Trophoblast cell (in vitro differentiated cells and primary cell): ENCODE measurements around the gene PKP4.

ENCODE experiments used
- DNase-seq, 2 donors: peaks; one replicate each; pipeline ENCODE4 v3.0.0-alpha.2; 2016
- H2AFZ ChIP-seq: 2 replicates; pipeline ENCODE4 v1.6.1; 2013; ENCODE audit warnings: low read length, moderate library complexity, mild to moderate bottlenecking; ENCODE audit not compliant: insufficient read depth, poor library complexity
- H2AK5ac ChIP-seq: 2 replicates; pipeline ENCODE4 v1.6.1; 2013; ENCODE audit warnings: mild to moderate bottlenecking, low read length
- H2BK120ac ChIP-seq: 2 replicates; pipeline ENCODE4 v1.6.1; 2013; ENCODE audit warnings: low read length, mild to moderate bottlenecking, moderate library complexity; ENCODE audit not compliant: insufficient read depth, poor library complexity
- H2BK12ac ChIP-seq: 2 replicates; pipeline ENCODE4 v1.6.1; 2013; ENCODE audit warnings: mild to moderate bottlenecking, low read length, moderate library complexity
- H2BK5ac ChIP-seq: 2 replicates; pipeline ENCODE4 v1.6.1; 2013; ENCODE audit warnings: low read length, low read depth, moderate library complexity, mild to moderate bottlenecking; ENCODE audit not compliant: poor library complexity
- H3K14ac ChIP-seq: 2 replicates; pipeline ENCODE4 v1.6.1; 2013; ENCODE audit warnings: mild to moderate bottlenecking, low read length
- H3K18ac ChIP-seq: 2 replicates; pipeline ENCODE4 v1.6.1; 2013; ENCODE audit warnings: mild to moderate bottlenecking, low read length
- H3K23ac ChIP-seq: 2 replicates; pipeline ENCODE4 v1.6.1; 2013; ENCODE audit warnings: low read length
- H3K27ac ChIP-seq: 2 replicates; pipeline ENCODE4 v1.5.1; 2013; ENCODE audit warnings: low read depth, mild to moderate bottlenecking, inconsistent platforms, low read length, moderate library complexity
- H3K27me3 ChIP-seq: 2 replicates; pipeline ENCODE4 v1.6.1; 2013; ENCODE audit warnings: inconsistent platforms, mild to moderate bottlenecking, low read length, moderate library complexity; ENCODE audit not compliant: insufficient read depth
- H3K36me3 ChIP-seq, 2 experiments: 1 replicate in 1 of 2; 2 replicates in 1 of 2; pipeline ENCODE4 v1.6.1; 2013; ENCODE audit warnings: low read length in 2 of 2, mild to moderate bottlenecking in 2 of 2, moderate library complexity in 1 of 2; ENCODE audit not compliant: insufficient read depth in 2 of 2, control insufficient read depth in 1 of 2
- H3K4ac ChIP-seq: 2 replicates; pipeline ENCODE4 v1.6.1; 2013; ENCODE audit warnings: low read depth, mild to moderate bottlenecking, low read length, moderate library complexity
- H3K4me1 ChIP-seq, 2 experiments: 1 replicate in 1 of 2; 2 replicates in 1 of 2; pipeline ENCODE4 v1.6.1; 2013; ENCODE audit warnings: low read length in 2 of 2, mild to moderate bottlenecking in 2 of 2, moderate library complexity in 1 of 2; ENCODE audit not compliant: insufficient read depth in 2 of 2, control insufficient read depth in 1 of 2
- H3K4me2 ChIP-seq: 2 replicates; pipeline ENCODE4 v1.6.1; 2013; ENCODE audit warnings: inconsistent platforms, mild to moderate bottlenecking, low read length, moderate library complexity
- H3K4me3 ChIP-seq: 2 replicates; pipeline ENCODE4 v1.5.1; 2013; ENCODE audit warnings: mild to moderate bottlenecking, low read depth, low read length, inconsistent platforms
- H3K79me1 ChIP-seq: one replicate; pipeline ENCODE4 v1.6.1; 2013; ENCODE audit warnings: low read length
- H3K79me2 ChIP-seq: 2 replicates; pipeline ENCODE4 v1.6.1; 2013; ENCODE audit warnings: low read length, mild to moderate bottlenecking; ENCODE audit not compliant: control insufficient read depth, insufficient read depth, poor library complexity
- H3K9ac ChIP-seq: 2 replicates; pipeline ENCODE4 v1.6.1; 2013; ENCODE audit warnings: mild to moderate bottlenecking, low read length
- H3K9me3 ChIP-seq: 2 replicates; pipeline ENCODE4 v1.6.1; 2013; ENCODE audit warnings: low read depth, mild to moderate bottlenecking, control low read depth, inconsistent platforms, low read length; ENCODE audit not compliant: insufficient read depth
- H4K12ac ChIP-seq: 2 replicates; pipeline ENCODE4 v1.6.1; 2013; ENCODE audit warnings: low read depth, mild to moderate bottlenecking, low read length, moderate library complexity
- H4K8ac ChIP-seq: 2 replicates; pipeline ENCODE4 v1.6.1; 2013; ENCODE audit warnings: low read depth, mild to moderate bottlenecking, low read length, moderate library complexity
- H4K91ac ChIP-seq: one replicate; pipeline ENCODE4 v1.6.1; 2013; ENCODE audit warnings: low read depth, mild to moderate bottlenecking, low read length, moderate library complexity
- WGBS: extraction: QIAGEN DNeasy Blood & Tissue Kit; methylation state at CpG from one replicate; pipeline ENCODE4 v1.1.7; 2013; ENCODE audit warnings: missing lambda C conversion rate; ENCODE audit not compliant: insufficient read length, insufficient coverage; ENCODE audit errors: extremely low coverage; 5-methylcytosine and 5-hydroxymethylcytosine counted together

PKP4 gene

DNA sequence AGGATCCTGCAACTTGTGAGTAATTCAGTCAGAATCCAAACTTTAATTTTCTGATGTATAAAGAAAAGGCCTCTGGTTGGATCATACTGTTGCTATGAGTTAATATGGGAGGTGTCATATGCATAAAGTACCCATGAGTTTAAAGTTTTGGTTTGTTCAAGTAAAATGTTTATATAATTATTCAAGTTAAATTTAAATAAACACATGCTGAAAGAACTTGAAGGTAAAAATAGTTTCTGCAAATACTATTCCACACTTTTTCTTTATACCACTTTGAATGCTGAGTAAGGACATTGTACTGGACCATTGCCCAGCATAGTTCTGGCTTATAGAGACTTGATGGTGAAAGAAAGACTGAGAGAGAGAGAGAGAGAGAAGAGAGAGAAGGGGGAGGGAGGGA lies 30.7 kb downstream of the PKP4 start:
- Histone ChIP-seq H3K27me3 (no peaks in the 10 kb centered on the region), H4K91ac (no peak overlapping the region), H3K9ac (no peak overlapping the region), H4K12ac (no peak overlapping the region), H3K23ac (no peak overlapping the region), H3K36me3 (no peaks in the 10 kb centered on the region), H3K79me2 (no peaks in the 10 kb centered on the region), H3K4ac (no peak overlapping the region), H3K18ac (no peak overlapping the region), H3K4me3 (no peak overlapping the region), H4K8ac (no peak overlapping the region), H3K79me1 (no peaks in the 10 kb centered on the region), H3K4me1 (no peaks in the 10 kb centered on the region), H3K4me2 (no peak overlapping the region), H2AK5ac (no peak overlapping the region), H3K27ac (no peak overlapping the region), H2BK120ac (no peak overlapping the region), H2BK12ac (no peak overlapping the region), H2AFZ (no peak overlapping the region), H3K9me3 (no peaks in the 10 kb centered on the region), H2BK5ac (no peak overlapping the region), H3K14ac (no peak overlapping the region)
- DNase-seq = no peak

DNA sequence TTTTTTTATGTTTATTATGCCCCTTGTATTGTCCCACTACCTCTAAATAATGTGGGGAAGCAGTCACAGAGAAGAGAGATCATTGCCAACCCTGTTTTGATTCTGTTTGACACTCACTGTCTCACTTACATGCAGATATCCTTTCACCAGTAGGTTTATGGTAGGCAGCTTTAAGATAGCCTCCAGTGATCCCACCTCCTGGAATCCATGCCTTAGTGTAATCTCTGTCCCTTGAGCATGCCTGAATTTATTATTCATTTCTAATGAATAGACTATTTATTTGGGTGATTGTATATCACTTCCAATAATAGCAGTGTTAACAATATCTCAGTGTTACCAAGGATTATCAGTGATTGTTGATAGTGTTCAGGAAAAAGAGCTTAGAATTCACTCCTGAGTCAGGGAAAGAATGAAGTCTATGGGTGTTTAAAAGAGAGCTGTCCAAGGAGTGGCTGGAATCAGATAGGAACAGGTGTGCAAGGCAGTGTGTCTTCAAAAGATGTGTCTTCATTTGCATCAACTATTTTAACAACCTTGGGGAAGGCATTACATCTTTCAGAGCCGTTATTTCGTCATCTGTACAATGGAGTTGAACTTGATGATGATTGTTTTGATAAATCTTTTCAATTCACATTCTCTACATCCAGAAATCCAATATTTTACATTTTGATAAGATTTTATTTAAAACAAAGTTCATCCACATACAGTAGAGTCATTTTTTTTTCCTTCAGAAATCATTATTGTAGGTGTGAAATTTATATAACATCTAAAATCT lies 31.9 kb downstream of the PKP4 start:
- Histone ChIP-seq H3K4me2 (no peak overlapping the region), H3K27ac (no peak overlapping the region), H3K79me2 (no peaks in the 10 kb centered on the region), H2BK5ac (no peak overlapping the region), H3K4ac (no peak overlapping the region), H2BK12ac (no peak overlapping the region), H3K14ac (no peak overlapping the region), H3K4me1 (no peaks in the 10 kb centered on the region), H4K91ac (no peak overlapping the region), H3K4me3 (no peak overlapping the region), H3K79me1 (no peaks in the 10 kb centered on the region), H2AK5ac (no peak overlapping the region), H2AFZ (no peak overlapping the region), H3K27me3 (no peaks in the 10 kb centered on the region), H4K12ac (no peak overlapping the region), H4K8ac (no peak overlapping the region), H3K9ac (no peak overlapping the region), H3K23ac (no peak overlapping the region), H3K9me3 (no peaks in the 10 kb centered on the region), H3K18ac (no peak overlapping the region), H3K36me3 (no peaks in the 10 kb centered on the region), H2BK120ac (no peak overlapping the region)
- no peak for DNase-seq
- no CpG with 5 or more reads among the region's 2 CpGs for WGBS

DNA sequence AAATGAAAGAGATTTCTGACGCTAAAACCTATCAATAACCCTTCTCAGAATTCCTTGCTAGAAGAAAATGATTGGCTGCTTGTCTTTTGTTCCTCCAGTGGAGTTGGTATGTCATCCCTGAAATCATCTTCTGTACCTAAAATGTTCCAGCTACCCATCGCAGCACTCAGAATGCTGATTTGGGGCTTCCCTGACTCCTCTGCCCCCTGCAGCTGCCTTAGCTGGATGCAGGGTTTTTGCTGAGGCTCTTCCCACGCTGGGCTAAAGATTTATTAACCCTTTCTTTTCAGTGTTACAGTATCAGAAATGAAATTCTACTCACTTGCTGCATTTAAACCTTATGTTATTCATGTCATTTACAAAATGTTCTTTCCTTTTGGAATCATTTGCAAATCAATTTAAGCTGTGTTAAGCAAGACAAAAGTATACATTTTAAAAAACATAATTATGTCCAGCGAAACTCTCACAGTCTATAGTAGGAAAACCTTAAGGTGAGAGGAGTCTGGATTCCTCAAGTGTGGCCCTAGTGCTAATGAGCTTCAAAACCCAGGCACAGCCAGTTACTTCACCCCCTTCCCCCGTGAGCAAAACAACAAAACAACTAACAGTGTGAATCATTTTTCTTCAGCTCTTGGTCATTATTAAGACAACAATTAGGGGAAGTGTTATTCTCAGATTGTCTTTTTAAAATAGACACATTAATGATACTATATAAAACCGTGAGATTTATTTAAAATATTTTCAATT lies 32.8 kb downstream of the PKP4 start:
- no peak overlapping the region for H2BK5ac ChIP-seq
- no peaks in the 10 kb centered on the region for H3K27me3 ChIP-seq
- no peak overlapping the region for H2BK120ac ChIP-seq
- H3K36me3 ChIP-seq = no peaks in the 10 kb centered on the region
- no peak overlapping the region for H3K18ac ChIP-seq
- no peak overlapping the region for H3K4me2 ChIP-seq
- H3K27ac ChIP-seq = no peak overlapping the region
- no peaks in the 10 kb centered on the region for H3K4me1 ChIP-seq
- DNase-seq = no peak
- H3K9ac ChIP-seq = no peak overlapping the region
- H3K9me3 ChIP-seq = no peaks in the 10 kb centered on the region
- H2AK5ac ChIP-seq = no peak overlapping the region
- no peak overlapping the region for H4K8ac ChIP-seq
- H2BK12ac ChIP-seq = no peak overlapping the region
- no peaks in the 10 kb centered on the region for H3K79me2 ChIP-seq
- H3K4ac ChIP-seq = no peak overlapping the region
- H4K91ac ChIP-seq = no peak overlapping the region
- H2AFZ ChIP-seq = no peak overlapping the region
- WGBS = no CpG with 5 or more reads among the region's 6 CpGs
- no peak overlapping the region for H3K23ac ChIP-seq
- no peak overlapping the region for H4K12ac ChIP-seq
- H3K4me3 ChIP-seq = no peak overlapping the region
- no peaks in the 10 kb centered on the region for H3K79me1 ChIP-seq
- H3K14ac ChIP-seq = no peak overlapping the region

DNA sequence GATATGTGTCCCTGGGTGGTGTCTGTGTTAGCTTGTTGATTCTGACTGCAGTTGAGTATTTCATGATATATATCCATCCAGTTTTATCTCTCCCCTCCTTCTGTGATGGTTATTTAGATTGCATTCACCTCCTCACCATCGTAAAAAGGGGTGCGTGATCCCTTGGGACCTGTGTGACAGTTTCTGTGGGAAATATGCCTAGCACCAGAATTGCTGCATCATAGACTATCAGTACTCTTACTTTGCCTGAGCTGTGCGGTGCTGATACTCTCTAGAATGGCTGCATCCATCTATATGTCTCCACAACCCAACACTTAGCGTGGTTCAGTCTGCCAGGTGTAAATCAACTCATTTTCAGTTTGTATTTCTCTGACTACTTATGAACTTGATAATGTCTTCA lies 34.3 kb downstream of the PKP4 start:
- Histone ChIP-seq H4K8ac (no peak overlapping the region), H2AFZ (no peak overlapping the region), H2BK120ac (no peak overlapping the region), H3K4me3 (no peak overlapping the region), H3K4me2 (no peak overlapping the region), H2BK12ac (no peak overlapping the region), H4K91ac (no peak overlapping the region), H3K9me3 (no peaks in the 10 kb centered on the region), H3K14ac (no peak overlapping the region), H3K79me1 (no peaks in the 10 kb centered on the region), H3K9ac (no peak overlapping the region), H3K23ac (no peak overlapping the region), H3K36me3 (no peaks in the 10 kb centered on the region), H3K27me3 (no peaks in the 10 kb centered on the region), H3K4me1 (no peaks in the 10 kb centered on the region), H2AK5ac (no peak overlapping the region), H3K4ac (no peak overlapping the region), H3K79me2 (no peaks in the 10 kb centered on the region), H3K27ac (no peak overlapping the region), H3K18ac (no peak overlapping the region), H2BK5ac (no peak overlapping the region), H4K12ac (no peak overlapping the region)
- WGBS = no CpG with 5 or more reads among the region's 4 CpGs
- no peak for DNase-seq
